ENCODE results near the gene PSG7.

- TF ChIP-seq, protein P1, sequence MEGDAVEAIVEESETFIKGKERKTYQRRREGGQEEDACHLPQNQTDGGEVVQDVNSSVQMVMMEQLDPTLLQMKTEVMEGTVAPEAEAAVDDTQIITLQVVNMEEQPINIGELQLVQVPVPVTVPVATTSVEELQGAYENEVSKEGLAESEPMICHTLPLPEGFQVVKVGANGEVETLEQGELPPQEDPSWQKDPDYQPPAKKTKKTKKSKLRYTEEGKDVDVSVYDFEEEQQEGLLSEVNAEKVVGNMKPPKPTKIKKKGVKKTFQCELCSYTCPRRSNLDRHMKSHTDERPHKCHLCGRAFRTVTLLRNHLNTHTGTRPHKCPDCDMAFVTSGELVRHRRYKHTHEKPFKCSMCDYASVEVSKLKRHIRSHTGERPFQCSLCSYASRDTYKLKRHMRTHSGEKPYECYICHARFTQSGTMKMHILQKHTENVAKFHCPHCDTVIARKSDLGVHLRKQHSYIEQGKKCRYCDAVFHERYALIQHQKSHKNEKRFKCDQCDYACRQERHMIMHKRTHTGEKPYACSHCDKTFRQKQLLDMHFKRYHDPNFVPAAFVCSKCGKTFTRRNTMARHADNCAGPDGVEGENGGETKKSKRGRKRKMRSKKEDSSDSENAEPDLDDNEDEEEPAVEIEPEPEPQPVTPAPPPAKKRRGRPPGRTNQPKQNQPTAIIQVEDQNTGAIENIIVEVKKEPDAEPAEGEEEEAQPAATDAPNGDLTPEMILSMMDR (IDR thresholded peaks at IDR 0.05 in 8 of 11, conservative IDR thresholded peaks at IDR 0.05 in 3 of 11), result no peak
- TF ChIP-seq POLR2AphosphoS5 (IDR thresholded peaks at IDR 0.05), result no peak
Measured at GRCh38 chr19:42961119-42961518, 24.1 kb upstream of the PSG7 start.

Measured in spleen (tissue), 7 donors.